Progenitor cell of endocrine pancreas (in vitro differentiated cells): Measurements from ENCODE around the gene PHF3. TPM values are rescaled to one million over a fixed set of nuclear protein-coding genes. Genes with fewer than 3 reads are reported as not detected.

Experiments
- DNase-seq: peaks from one replicate; pipeline ENCODE4 v3.0.0; 2021; ENCODE audit warnings: low spot score; ENCODE audit not compliant: unreplicated experiment
- H3K27ac Mint-ChIP-seq: 2 replicates; pipeline ENCODE4 v1.8.0; 2021; ENCODE audit warnings: mild to moderate bottlenecking, moderate library complexity, mixed read lengths
- H3K27me3 Mint-ChIP-seq: 2 replicates; pipeline ENCODE4 v1.8.0; 2021; ENCODE audit warnings: mixed read lengths
- H3K36me3 Mint-ChIP-seq: 2 replicates; pipeline ENCODE4 v1.8.0; 2022; ENCODE audit warnings: mixed read lengths; ENCODE audit not compliant: insufficient read depth
- H3K4me1 Mint-ChIP-seq: 2 replicates; pipeline ENCODE4 v1.8.0; 2021; ENCODE audit warnings: low read depth, mixed read lengths
- H3K4me3 Mint-ChIP-seq: 2 replicates; pipeline ENCODE4 v1.8.0; 2021; ENCODE audit warnings: low read depth, mild to moderate bottlenecking, moderate library complexity, mixed read lengths
- H3K9me3 Mint-ChIP-seq: 2 replicates; pipeline ENCODE4 v1.8.0; 2021; ENCODE audit warnings: low read depth, mixed read lengths
- total RNA-seq: library from RNA; stranded (reverse); gene quantifications from 2 replicates; pipeline ENCODE4 v1.2.1, GENCODE V29; 2021
- TF ChIP-seq, protein P1 (sequence below): fragments of 200-600 bp; sonication (generic); IDR thresholded peaks from one replicate; pipeline ENCODE4 v1.5.0; 2021; ENCODE audit warnings: antibody characterized with exemption, mild to moderate bottlenecking; ENCODE audit not compliant: unreplicated experiment

PHF3 gene
- total RNA-seq, 1 donor from 2014 or later: 61.6 TPM

DNA sequence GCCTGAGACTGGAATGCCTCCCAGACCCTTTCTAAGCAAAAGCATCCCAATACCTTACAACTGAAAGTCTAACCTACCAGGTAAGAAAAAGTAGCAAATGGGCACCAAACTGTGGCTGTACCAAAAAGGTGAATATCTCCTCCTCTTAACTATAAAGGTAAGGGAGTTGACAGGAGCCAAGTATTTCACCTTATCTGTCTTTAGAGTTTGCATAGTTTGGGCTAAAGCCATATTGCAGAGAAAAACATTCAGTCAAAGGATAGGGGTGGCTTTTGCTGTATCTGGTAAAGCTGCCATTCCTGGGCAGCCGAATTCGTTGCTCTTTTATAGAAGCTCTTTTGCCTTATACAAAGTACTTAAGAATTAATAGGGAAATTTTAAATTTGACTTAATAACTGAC is 38.1 kb downstream of the PHF3 start:
- no peak overlapping the region for H3K4me3 Mint-ChIP-seq
- peaks cover 8% of the 10 kb centered on the region for H3K36me3 Mint-ChIP-seq
- DNase-seq: no peak
- H3K27me3 Mint-ChIP-seq: no peaks in the 10 kb centered on the region
- H3K9me3 Mint-ChIP-seq: no peaks in the 10 kb centered on the region
- peaks cover 23% of the 10 kb centered on the region for H3K4me1 Mint-ChIP-seq
- TF ChIP-seq, protein P1, sequence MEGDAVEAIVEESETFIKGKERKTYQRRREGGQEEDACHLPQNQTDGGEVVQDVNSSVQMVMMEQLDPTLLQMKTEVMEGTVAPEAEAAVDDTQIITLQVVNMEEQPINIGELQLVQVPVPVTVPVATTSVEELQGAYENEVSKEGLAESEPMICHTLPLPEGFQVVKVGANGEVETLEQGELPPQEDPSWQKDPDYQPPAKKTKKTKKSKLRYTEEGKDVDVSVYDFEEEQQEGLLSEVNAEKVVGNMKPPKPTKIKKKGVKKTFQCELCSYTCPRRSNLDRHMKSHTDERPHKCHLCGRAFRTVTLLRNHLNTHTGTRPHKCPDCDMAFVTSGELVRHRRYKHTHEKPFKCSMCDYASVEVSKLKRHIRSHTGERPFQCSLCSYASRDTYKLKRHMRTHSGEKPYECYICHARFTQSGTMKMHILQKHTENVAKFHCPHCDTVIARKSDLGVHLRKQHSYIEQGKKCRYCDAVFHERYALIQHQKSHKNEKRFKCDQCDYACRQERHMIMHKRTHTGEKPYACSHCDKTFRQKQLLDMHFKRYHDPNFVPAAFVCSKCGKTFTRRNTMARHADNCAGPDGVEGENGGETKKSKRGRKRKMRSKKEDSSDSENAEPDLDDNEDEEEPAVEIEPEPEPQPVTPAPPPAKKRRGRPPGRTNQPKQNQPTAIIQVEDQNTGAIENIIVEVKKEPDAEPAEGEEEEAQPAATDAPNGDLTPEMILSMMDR: no peak
- H3K27ac Mint-ChIP-seq: no peak overlapping the region

DNA sequence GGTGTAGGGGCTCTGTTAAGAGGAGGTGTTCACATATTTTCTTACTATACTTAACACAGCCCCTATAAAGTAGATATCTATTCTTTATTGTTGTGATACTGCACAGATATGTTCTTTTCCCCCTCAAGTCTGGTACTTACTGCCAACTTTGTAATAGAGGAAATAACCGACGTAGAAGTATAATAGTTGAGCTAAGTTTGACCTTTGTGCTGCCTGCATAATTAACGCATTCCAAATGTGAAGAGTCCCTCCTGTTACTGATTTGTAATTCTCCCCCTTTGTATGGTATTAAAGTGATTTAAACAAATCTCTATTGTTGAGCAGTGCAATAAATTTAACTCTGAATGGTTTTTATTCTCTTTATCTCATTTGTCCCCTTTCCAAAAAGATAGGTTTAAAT is 39.0 kb downstream of the PHF3 start:
- DNase-seq: no peak
- TF ChIP-seq, protein P1: no peak
- peaks cover 23% of the 10 kb centered on the region for H3K4me1 Mint-ChIP-seq
- peaks cover 10% of the 10 kb centered on the region for H3K36me3 Mint-ChIP-seq
- no peaks in the 10 kb centered on the region for H3K27me3 Mint-ChIP-seq
- no peaks in the 10 kb centered on the region for H3K9me3 Mint-ChIP-seq
- no peak overlapping the region for H3K4me3 Mint-ChIP-seq
- H3K27ac Mint-ChIP-seq: no peak overlapping the region

DNA sequence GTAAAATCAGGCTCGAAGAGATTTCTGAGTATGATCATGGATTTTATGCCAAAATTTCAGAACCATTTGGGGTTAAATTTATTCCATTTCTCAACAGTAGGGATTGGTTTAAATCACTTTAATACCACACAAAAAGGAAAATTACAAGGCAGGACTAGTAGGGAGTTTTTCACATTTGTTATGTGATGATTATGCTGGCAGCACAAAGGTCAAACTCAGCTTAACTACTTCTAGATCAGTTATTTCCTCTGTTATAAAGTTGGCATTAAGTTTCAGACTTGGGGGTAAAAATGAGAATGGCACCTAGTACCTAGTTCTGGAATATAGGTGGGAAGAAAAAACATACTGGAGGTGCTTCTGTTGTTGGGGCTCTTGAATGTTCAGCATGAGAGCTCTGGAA is 39.5 kb downstream of the PHF3 start:
- Mint-ChIP-seq H3K9me3 (no peaks in the 10 kb centered on the region), H3K4me3 (no peak overlapping the region), H3K4me1 (peaks cover 23% of the 10 kb centered on the region), H3K27me3 (no peaks in the 10 kb centered on the region), H3K36me3 (peaks cover 12% of the 10 kb centered on the region), H3K27ac (no peak overlapping the region)
- TF ChIP-seq, protein P1: no peak
- DNase-seq: no peak

DNA sequence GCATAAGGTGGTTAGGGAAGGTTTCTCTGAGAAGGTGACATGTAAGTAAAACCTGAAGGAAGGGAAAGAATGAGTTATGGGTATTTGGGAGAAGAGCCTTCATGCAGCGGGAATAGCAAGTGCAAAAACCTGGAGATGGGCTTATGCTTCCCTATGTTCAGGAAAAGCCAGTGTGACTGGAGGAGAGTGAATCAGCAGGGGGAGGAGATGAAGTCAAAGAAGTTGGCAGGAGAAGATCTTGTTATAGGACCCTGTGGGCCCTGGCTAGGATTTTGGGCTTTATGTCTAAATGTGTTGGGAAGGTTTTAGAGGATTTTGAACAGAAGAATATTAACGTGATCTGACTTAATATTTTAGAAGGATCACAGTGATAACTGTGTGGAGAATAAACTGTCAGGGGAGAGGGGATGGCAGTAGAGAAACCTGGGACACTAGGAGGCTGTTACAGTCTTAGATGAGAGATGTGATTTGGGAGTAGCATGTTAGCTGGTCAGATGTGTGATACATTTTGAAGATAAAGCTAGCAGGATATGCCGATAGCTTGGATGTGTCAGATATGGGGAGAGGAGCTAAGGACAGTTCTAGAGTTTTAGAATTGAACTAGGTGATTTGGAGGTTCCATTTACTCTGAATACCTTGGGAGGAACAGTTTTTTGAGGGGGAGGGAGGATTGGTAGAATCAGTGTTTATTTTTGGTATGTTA is 41.0 kb downstream of the PHF3 start:
- H3K4me1 Mint-ChIP-seq: peaks cover 12% of the 10 kb centered on the region
- TF ChIP-seq, protein P1: no peak
- H3K4me3 Mint-ChIP-seq: no peak overlapping the region
- H3K27me3 Mint-ChIP-seq: no peaks in the 10 kb centered on the region
- no peak for DNase-seq
- no peaks in the 10 kb centered on the region for H3K9me3 Mint-ChIP-seq
- no peak overlapping the region for H3K27ac Mint-ChIP-seq
- peaks cover 22% of the 10 kb centered on the region for H3K36me3 Mint-ChIP-seq

DNA sequence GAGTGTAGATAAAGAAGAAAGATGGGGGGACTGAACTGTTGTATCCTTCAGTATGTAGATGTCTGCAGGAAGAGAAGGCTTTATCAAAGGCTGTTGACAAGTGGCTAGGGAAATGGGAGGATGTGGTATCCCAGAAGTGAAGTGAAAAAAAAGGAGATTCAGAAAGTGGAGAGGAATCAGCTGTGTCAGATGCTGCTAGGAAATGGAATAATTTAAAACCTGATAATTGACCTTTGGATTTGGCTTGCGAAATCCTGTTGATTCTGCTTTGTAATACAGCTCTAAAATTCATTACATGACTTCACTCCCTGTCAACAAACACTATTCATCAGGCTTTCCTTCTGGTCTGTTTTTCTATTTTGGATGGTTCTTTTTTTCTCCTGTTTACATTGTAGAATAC is 41.7 kb downstream of the PHF3 start:
- Mint-ChIP-seq H3K27ac (no peak overlapping the region), H3K4me1 (peaks cover 10% of the 10 kb centered on the region), H3K9me3 (no peaks in the 10 kb centered on the region), H3K27me3 (no peaks in the 10 kb centered on the region), H3K36me3 (peaks cover 20% of the 10 kb centered on the region), H3K4me3 (no peak overlapping the region)
- no peak for DNase-seq
- TF ChIP-seq, protein P1: no peak
